Measurements from ENCODE around the gene SLC6A18. TPM values are rescaled to one million over a fixed set of nuclear protein-coding genes. Genes with fewer than 3 reads are reported as not detected.

The SLC6A18 gene
- total and polyA plus RNA-seq, 8 donors = 0.14 TPM; not detected in 7

DNA sequence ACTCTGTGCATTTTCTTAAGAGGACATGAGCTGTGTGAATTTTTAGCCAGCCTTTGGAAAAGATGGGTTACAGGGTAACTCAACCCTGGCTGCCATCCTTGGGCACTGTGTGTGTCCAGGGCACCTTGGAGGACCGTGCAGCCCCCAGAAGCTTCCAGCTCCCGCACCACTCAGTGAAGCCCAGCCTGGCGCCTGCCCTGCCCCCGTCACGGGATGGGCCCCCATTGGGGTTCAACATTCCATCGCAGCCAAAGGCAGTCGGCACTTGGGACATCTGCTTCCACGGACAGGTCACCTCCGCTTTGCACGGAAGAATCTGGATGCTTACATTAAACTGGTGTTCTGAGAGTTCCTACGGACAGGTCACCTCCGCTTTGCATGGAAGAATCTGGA lies 1.9 kb upstream of the SLC6A18 start:
- H3K27ac ChIP-seq = no peak overlapping the region
- H3K4me3 ChIP-seq = no peak overlapping the region
- FAIRE-seq = no peak
- no peaks in the 10 kb centered on the region for H3K27me3 ChIP-seq
- 67 to 78% methylated on average over 12 of the region's 12 CpGs for WGBS, 2 donors
- peak in 1 of 6 donors; percentile 41 for DNase-seq
- no peaks in the 10 kb centered on the region for H3K36me3 ChIP-seq
- TF ChIP-seq, protein P1, sequence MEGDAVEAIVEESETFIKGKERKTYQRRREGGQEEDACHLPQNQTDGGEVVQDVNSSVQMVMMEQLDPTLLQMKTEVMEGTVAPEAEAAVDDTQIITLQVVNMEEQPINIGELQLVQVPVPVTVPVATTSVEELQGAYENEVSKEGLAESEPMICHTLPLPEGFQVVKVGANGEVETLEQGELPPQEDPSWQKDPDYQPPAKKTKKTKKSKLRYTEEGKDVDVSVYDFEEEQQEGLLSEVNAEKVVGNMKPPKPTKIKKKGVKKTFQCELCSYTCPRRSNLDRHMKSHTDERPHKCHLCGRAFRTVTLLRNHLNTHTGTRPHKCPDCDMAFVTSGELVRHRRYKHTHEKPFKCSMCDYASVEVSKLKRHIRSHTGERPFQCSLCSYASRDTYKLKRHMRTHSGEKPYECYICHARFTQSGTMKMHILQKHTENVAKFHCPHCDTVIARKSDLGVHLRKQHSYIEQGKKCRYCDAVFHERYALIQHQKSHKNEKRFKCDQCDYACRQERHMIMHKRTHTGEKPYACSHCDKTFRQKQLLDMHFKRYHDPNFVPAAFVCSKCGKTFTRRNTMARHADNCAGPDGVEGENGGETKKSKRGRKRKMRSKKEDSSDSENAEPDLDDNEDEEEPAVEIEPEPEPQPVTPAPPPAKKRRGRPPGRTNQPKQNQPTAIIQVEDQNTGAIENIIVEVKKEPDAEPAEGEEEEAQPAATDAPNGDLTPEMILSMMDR (IDR thresholded peaks at IDR 0.05) = no peak
- no peaks in the 10 kb centered on the region for H3K9me3 ChIP-seq
- H3K4me1 ChIP-seq = no peaks in the 10 kb centered on the region
- no peak for ATAC-seq
- intact Hi-C loops (cut with DNase I) = no loop called here

DNA sequence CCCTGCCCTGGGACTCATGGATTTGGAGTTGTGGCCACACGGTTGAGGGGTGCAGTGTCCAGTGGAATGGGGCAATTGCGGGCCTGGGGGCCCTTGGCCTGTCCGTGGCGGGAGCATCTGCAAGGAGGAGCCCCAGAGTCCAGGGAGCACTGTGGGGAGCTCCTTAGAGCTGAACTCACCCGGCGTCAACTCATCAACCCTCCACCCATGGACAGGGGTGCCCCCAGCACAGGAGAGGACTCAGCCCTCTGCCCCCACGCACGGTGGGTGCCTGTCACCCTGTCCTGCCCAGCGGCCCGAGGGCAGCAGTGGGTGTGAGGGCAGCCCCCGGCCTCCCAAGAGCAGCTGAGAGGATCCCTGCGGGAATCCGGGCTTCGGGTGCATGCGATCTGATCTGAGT lies 550 bp upstream of the SLC6A18 start:
- ATAC-seq (no peak), DNase-seq (no peak), FAIRE-seq (no peak)
- H3K9me3 ChIP-seq = no peaks in the 10 kb centered on the region
- H3K27me3 ChIP-seq = no peaks in the 10 kb centered on the region
- TF ChIP-seq, protein P1 (IDR thresholded peaks at IDR 0.05) = no peak
- no peak overlapping the region for H3K4me3 ChIP-seq
- intact Hi-C loops (cut with DNase I) = no loop called here
- 75 to 84% methylated on average over 15 of the region's 15 CpGs for WGBS, 2 donors
- H3K36me3 ChIP-seq = no peaks in the 10 kb centered on the region
- no peaks in the 10 kb centered on the region for H3K4me1 ChIP-seq
- H3K27ac ChIP-seq = no peak overlapping the region

DNA sequence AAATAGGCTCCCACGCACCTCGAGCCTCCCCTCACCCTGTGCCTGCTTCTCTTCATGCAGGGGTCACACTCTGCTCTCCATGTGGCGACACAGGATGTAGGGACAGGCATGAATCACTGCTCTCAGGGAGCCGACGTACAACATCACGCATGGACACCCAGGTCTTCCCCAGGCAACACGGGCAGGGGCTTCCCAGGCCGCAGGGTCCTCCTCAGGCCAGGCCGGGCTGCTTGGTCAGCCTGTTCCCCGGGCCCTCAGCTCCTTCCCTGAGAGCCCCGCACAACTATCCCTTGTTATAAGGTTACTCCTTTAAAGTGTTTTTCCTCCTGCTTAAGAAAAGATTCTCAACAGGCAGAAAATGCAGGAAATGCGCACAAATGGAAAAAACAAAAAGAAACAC lies 1.1 kb downstream of the SLC6A18 start:
- Histone ChIP-seq H3K27ac (no peak overlapping the region), H3K9me3 (no peaks in the 10 kb centered on the region), H3K27me3 (no peaks in the 10 kb centered on the region), H3K4me1 (no peaks in the 10 kb centered on the region), H3K36me3 (no peaks in the 10 kb centered on the region), H3K4me3 (no peak overlapping the region)
- DNase-seq = no peak
- intact Hi-C loops (cut with DNase I) = no loop called here
- ATAC-seq = no peak
- TF ChIP-seq, protein P1 (IDR thresholded peaks at IDR 0.05) = no peak
- no peak for FAIRE-seq
- 68 to 85% methylated on average over 12 of the region's 12 CpGs for WGBS, 2 donors

DNA sequence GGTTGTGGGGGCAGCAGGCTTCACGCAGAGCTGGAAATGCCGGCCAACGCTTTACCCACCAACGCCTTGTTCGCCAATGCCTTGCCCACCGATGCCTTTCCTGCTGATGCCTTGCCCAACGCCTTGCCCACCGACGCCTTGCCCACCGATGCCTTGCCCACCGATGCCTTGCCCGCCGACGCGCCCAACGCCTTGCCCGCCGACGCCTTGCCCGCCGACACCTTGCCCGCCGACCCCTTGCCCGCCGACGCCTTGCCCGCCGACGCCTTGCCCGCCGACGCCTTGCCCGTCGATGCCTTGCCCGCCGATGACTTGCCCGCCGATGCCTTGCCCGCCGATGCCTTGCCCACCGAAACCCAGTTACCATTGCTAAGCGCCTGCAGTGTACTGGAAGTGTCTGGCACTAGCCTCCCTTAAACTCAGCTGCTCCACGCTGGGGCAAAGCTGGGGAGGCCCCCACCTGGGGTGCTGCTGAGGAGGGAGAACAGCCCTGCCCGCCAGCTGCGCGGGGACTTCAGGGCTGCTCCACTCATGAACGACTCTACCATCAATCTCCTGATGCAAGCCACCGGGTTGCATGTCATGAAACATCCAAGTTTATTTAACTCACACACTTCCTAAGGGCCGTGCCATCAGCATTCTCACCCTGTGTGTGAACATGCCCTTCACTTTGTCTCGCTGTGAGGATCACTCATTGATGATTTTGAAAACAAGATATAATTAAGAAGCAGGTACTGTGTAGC lies 1.8 kb downstream of the SLC6A18 start:
- H3K4me1 ChIP-seq = no peaks in the 10 kb centered on the region
- no peaks in the 10 kb centered on the region for H3K27me3 ChIP-seq
- intact Hi-C loops (cut with DNase I) = no loop called here
- FAIRE-seq (no peak), DNase-seq (no peak), ATAC-seq (no peak)
- TF ChIP-seq, protein P1 (IDR thresholded peaks at IDR 0.05) = no peak
- 81 to 83% methylated on average over 42 to 50 of the region's 50 CpGs for WGBS, 2 donors
- H3K4me3 ChIP-seq = no peak overlapping the region
- no peak overlapping the region for H3K27ac ChIP-seq
- H3K9me3 ChIP-seq = no peaks in the 10 kb centered on the region
- no peaks in the 10 kb centered on the region for H3K36me3 ChIP-seq

DNA sequence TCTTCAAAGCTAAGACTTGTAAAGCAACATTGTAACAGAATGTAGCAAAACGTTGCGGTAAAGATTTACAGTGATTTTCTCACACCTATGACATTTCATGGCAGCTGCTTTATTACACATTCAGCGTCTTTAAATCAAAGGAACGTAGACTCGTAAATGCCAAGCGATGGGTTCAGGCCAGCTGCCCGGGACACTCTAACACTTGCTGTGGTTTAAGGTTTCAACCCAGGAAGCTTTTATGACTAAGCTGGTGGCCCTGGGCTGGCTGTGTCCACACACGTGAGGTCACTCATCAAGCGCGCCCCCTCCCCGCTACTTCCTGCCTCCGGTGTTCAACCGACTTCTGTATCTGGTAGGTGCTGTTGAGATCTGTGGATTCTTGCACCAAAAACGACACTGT lies 2.5 kb downstream of the SLC6A18 start:
- Histone ChIP-seq H3K27ac (no peak overlapping the region), H3K36me3 (no peaks in the 10 kb centered on the region), H3K9me3 (no peaks in the 10 kb centered on the region), H3K4me3 (no peak overlapping the region), H3K27me3 (no peaks in the 10 kb centered on the region), H3K4me1 (no peaks in the 10 kb centered on the region)
- FAIRE-seq (no peak), DNase-seq (peak in 1 of 6 donors; percentile 46), ATAC-seq (peak in 3 of 4 donors; percentile 44 to 62 (median 53))
- TF ChIP-seq, protein P1 (IDR thresholded peaks at IDR 0.05) = no peak
- intact Hi-C loops (cut with DNase I) = no loop called here
- WGBS, 2 donors = 32 to 44% methylated on average over 14 of the region's 14 CpGs

Data from pancreas (tissue), 10 donors.